GM18868 (cell line): Measurements from ENCODE around the gene SLC8A1.

ENCODE experiments used
- ATAC-seq: cut with Tn5 transposase; IDR thresholded peaks from one replicate; pipeline ENCODE4 v1.9.1; 2021; ENCODE audit warnings: mild to moderate bottlenecking, moderate library complexity; ENCODE audit not compliant: unreplicated experiment

The SLC8A1 gene

DNA sequence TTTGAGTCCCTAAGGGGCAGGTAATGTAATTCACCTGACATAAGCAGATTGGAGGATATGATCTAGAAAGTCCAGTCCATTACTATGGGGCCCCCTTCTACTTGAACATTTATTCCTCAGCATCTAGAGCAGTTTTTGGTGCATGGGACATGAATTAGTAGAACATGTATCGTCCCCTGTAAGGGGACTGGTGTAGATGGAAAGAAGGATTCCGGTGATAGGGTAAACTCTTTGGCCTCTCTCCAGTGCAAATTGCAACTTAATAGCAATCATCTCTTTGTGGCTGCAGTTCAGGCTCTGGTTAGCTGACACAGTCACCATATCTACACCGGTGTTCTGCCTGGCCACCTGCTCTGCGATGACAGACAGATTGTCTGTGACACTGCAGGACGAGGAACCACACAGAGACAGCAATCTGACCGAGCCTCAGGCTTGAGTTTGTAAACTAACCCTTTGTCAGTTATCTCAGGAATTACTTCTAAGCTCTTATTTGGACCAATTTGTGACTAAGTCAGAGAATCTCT is 6.4 kb upstream of the SLC8A1 start:
- ATAC-seq, result no peak

DNA sequence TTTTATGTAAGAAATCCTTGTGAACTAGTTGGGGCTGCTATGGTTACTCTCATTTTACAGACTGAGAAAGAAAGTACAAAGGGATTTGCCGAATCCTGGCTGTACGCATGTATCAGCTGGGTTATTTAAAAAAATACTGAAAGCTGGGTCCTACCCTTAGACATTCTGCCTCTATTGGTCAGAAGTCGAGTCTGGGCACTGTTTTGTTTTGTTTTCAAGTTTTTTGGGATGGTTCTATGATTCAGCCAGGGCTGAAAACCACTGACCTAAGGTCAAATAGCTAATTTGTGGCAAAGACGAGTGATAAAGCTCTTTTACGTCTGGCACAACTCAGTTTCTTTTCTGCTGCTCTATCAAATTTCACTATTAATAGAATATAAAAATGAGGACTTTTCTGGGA is 5.9 kb upstream of the SLC8A1 start:
- no peak for ATAC-seq

GRCh38 chr2:40457366-40457765 is 5.5 kb upstream of the SLC8A1 start:
- ATAC-seq, result no peak

- no peak for ATAC-seq
These were observed 5.0 kb upstream of the SLC8A1 start for GRCh38 chr2:40456926-40457325.

DNA sequence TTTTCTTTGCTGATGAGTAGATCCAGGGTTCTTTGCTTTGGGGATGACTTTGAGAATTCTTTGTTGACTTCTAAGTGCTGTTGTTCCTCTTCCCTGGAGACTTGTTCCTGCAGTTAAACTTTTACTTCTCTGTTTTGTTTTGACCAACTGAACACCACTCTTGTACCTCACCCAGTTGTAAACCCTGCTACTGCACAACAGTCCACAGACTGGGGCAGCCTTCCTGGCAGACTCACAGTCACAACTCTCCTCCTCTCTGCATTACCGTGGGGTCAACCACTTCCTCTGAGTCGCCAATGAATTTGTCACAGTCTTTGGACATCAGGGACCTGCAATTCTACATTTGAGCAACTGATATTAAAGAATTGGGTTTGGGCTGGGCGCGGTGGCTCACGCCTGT is 3.8 kb upstream of the SLC8A1 start:
- ATAC-seq, result no peak

GRCh38 chr2:40454321-40454720 is 2.4 kb upstream of the SLC8A1 start:
- no peak for ATAC-seq

DNA sequence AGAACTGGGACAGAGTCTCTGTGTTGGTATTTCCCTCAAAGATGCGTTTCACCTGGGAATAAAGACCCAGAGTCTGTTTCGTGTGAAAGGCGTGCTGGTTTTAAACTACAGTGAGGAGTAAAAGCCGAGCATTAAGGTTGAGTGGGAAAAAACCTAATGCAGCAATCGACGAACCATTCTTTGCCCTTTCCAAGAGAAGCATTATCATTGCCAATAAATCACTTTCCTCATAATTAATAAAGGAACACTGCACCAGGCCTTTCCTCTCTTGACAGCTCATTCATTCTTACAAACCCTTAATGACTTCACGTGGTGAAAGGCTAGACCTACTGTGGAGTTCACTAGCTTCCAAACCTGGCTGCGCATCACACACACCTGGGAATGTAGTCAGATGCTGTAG is 896 bp upstream of the SLC8A1 start:
- ATAC-seq, result no peak

- no peak for ATAC-seq
These were observed 977 bp downstream of the SLC8A1 start for GRCh38 chr2:40450796-40451430.

DNA sequence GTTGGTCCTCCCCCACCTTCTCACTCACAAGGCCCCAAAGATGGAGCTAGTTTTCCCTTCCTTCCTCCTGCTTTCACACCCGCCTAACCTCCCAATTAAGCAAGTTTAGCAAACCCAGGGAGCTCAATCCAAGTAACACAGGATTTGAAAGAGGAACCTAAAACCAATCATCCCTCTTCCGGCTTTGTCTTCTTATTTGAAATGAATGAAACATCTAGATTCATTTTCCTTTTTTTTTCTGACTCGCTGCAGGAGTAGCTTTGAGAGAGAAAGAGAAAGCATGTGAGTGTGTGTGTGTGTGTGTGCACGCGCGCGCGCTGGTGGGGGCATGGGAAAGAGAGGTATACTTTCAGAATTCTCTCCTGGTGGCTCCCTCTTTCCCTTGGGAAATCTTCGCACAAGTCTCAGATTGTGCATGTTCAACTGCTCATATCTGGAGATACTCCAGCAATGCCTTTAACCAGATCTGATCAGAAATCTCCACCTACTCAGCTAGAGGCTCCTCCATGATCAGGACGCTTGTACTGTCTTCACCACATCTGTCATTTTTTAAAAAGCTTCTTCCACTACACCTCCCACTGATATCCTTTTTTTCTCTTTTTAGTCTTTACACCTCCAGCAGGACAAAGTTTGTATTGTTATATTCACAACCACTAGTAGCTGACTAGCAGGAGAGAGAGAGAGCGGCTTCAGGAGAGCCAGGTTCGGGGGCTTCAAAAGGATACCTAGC is 1.7 kb downstream of the SLC8A1 start:
- ATAC-seq, result no peak

- ATAC-seq, result no peak
These were observed 3.3 kb downstream of the SLC8A1 start for GRCh38 chr2:40448476-40449079.

DNA sequence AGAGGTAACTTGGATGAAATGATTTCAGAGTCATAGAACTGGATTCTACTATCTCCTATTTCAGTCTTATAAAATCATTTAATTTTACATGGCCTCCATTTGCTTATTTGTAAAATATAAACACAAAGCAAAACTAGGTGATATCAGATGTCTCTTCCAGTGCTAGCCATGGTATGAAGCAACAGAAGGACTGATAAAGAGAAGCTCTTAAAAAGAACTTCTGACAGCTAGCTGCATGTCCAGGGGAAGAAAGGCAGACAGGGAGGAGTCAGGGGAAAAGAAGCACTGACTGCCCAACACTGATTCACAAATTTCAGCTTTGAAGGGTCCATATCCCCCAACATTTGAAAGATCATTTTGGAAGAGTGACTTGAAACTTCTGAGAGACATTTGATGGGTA is 6.4 kb downstream of the SLC8A1 start:
- ATAC-seq, result no peak

GRCh38 chr2:40440835-40441234 is 11.1 kb downstream of the SLC8A1 start:
- ATAC-seq, result no peak

DNA sequence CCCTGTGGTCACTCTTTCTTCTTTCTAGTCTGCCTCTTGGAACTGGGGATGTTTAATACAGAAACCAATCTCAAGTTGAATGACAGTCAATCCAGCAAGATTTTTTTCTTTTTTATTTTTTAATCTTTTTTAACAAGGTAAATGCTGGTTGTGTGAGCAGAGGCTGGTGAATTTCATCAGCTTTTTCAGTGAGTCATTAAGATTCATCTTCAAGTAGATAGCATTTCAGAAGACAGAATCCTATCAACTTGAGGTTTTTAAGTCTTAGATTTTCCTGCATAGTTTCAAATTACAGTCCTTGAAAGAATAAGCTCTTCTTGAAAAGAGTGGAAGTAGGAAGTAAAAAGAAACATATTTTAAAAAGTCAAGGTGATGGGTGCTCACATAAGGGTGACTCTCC is 12.4 kb downstream of the SLC8A1 start:
- no peak for ATAC-seq

DNA sequence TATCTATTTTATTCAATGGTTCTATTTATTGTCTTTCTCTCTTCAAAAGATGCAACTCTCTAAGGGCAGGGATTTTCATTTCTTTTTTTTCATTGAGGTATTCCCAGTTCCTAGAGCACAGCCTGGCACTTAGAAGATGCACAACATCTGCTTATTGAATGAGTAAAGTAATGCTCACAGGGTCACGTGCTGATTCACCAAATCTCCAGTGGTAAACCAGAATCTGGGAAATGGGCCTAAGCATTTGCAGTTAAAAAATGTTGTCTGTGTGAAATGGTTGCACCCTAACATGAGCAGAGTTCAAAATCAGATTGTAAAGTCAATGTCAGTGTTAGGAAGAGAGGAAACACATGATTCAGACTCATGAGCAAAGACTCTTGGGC is 15.8 kb downstream of the SLC8A1 start:
- ATAC-seq, result no peak

GRCh38 chr2:40435426-40436092 is 16.3 kb downstream of the SLC8A1 start:
- no peak for ATAC-seq

- no peak for ATAC-seq
These were observed 17.1 kb downstream of the SLC8A1 start for GRCh38 chr2:40434731-40435271.

DNA sequence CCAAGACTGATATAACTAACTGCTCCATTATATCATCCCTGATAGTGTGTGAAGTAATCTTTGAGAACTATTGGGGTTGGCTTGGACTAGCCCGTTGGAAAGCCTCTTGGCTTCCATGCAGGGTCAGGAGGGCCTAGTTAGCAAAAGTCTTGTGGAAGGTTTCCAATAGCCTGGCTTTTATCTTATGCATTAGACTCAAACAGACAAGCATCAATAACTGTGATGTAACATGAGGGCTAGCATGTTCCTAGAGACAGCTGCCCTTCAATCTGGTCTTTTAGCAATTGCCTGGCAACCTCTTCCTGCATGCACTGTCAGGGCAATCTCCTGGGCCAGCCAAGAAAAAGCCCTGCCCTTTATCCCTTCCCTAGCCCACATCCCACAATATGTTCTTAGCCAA is 18.2 kb downstream of the SLC8A1 start:
- no peak for ATAC-seq

GRCh38 chr2:40432921-40433483 is 18.9 kb downstream of the SLC8A1 start:
- ATAC-seq, result no peak

DNA sequence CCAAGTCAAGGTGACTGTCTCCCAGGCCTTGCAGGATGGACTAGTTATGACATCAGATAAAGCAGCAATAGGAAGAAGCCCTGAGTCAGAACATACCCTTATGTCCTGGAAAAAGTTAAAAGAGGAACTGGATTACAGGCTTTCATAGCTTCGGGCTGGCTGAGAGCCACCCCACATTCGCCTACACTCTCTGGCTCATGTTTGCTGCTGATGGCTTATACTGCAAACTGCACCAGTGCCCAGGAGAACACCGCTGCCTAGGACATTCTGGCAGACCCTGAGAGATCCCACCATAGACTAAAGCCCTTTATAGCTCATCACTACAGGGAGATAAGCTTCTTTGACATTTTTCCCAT is 20.3 kb downstream of the SLC8A1 start:
- no peak for ATAC-seq

DNA sequence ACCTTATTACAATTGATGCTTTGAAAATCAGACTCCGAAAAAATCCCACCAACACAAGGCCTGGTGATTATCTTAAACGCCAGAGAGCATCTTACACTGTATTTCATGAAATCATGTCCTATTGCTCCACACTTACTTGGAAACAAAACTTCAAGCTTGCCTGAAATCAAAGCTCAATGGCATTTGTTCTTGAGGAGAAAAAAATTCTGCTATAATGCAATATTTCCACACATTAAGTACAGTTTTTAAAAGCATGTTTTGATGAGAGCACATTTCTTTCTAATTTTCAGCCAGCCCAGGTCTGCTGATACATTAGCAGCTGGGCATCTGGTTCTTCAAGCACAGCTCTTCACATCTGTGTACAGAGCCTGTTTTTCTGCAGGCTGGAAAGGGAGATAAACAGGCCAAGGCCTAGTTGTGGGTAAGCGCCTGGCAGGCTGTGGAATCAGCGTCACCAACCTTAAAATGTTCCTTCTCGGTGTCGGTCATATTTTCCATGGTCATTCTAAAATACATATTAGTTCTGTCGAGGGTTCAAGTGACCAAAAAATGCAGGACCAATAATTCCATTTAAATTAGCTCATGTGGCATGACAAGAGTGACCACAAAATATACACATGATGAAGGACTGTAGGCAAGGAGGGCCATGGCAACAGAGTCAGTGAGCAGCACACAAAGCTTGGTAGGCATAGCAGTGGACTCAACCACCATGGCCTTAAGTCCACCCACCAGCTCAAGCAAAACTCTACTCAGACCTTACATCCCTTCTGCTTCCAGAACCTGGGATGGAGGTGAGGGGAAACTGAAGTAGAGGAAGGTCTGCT is 20.9 kb downstream of the SLC8A1 start:
- ATAC-seq, result no peak
